K562 (cell line): Measurements from ENCODE around the gene HNRNPH1. TPM values are rescaled to one million over a fixed set of nuclear protein-coding genes. Genes with fewer than 3 reads are reported as not detected.

ENCODE experiments used
- ELK3 ChIP-seq: fragments of 450-650 bp; formaldehyde crosslinking; IDR thresholded peaks from 2 replicates; pipeline ENCODE4 v1.4.0; 2020; ENCODE audit warnings: mild to moderate bottlenecking
- HINFP ChIP-seq: fragments of 450-650 bp; conservative IDR thresholded peaks from 2 replicates; pipeline ENCODE4 v1.6.1; 2016; ENCODE audit warnings: missing genetic modification characterization, low read depth, mild to moderate bottlenecking, control low read depth, missing compliant biosample characterization
- HNRNPH1 ChIP-seq: fragments of 200-400 bp; formaldehyde crosslinking; optimal IDR thresholded peaks from 2 replicates; pipeline ENCODE3; 2017; ENCODE audit warnings: low read depth, mild to moderate bottlenecking, low read length, moderate library complexity
- KAT7 ChIP-seq: sonication (generic); formaldehyde crosslinking; IDR thresholded peaks from 2 replicates; pipeline ENCODE4 v1.8.0; 2022; ENCODE audit warnings: missing genetic modification reagents, mild to moderate bottlenecking, borderline replicate concordance
- MTF1 ChIP-seq: fragments of 250-450 bp; sonication (Bioruptor Pico); IDR thresholded peaks from 2 replicates; pipeline ENCODE4 v1.9.0; 2021; ENCODE audit warnings: moderate library complexity, mild to moderate bottlenecking, inconsistent platforms, borderline replicate concordance
- NFRKB ChIP-seq: fragments of 450-650 bp; IDR thresholded peaks from 2 replicates; pipeline ENCODE4 v1.6.1; 2016; ENCODE audit warnings: low read depth
- PBX2 ChIP-seq, 2 experiments: IDR thresholded peaks in 1 of 2; conservative IDR thresholded peaks in 1 of 2; 2 replicates each; pipeline ENCODE4 v1.6.1; 2016; ENCODE audit warnings: low read depth in 2 of 2, mild to moderate bottlenecking in 1 of 2, missing compliant biosample characterization in 1 of 2, missing genetic modification characterization in 1 of 2, moderate library complexity in 1 of 2
- PTRF ChIP-seq: fragments of 450-650 bp; IDR thresholded peaks from 2 replicates; pipeline ENCODE4 v1.6.1; 2016; ENCODE audit warnings: mild to moderate bottlenecking, missing genetic modification characterization, missing compliant biosample characterization
- RAD51 ChIP-seq: fragments of 450-650 bp; IDR thresholded peaks from 2 replicates; pipeline ENCODE4 v1.7.1; 2016; ENCODE audit warnings: low read depth, mild to moderate bottlenecking, borderline replicate concordance
- RUNX1 ChIP-seq: sonication (generic); IDR thresholded peaks from 2 replicates; pipeline ENCODE4 v1.6.1; 2016; ENCODE audit warnings: antibody characterized with exemption, low read depth
- ZNF146 ChIP-seq: IDR thresholded peaks from one replicate; pipeline ENCODE4 v1.6.1; 2018; ENCODE audit warnings: missing compliant biosample characterization; ENCODE audit not compliant: unreplicated experiment
- ZNF407 ChIP-seq: fragments of 450-650 bp; IDR thresholded peaks from 2 replicates; pipeline ENCODE4 v1.6.1; 2016; ENCODE audit warnings: low read depth
- polyA plus RNA-seq, 8 experiments: library from polyadenylated mRNA; depleted of rRNA in 4 of 8; stranded (reverse) in 5 of 8; unstranded in 3 of 8; fragments of >200 nt; fragmentation: Nextera tagmentation in 2 of 8; fragmentation: Illumina TruSeq in 1 of 8; extraction: Ambion mirVana in 2 of 8; extraction: Trizol in 1 of 8; gene quantifications; 2 replicates each; pipeline versions ENCODE4 v1.2.1 to v1.2.3, GENCODE V29; 2011 to 2014; ENCODE audit warnings: inconsistent platforms in 1 of 8, missing spikeins in 1 of 8
- total RNA-seq, 7 experiments: library from RNA; depleted of rRNA in 6 of 7; stranded (reverse); fragments of >200 nt in 6 of 7; fragmentation: Illumina TruSeq in 2 of 7; extraction: Trizol in 2 of 7; gene quantifications; 2 replicates each; pipeline versions ENCODE4 v1.2.1 to v1.2.3, GENCODE V29; 2011 to 2021; ENCODE audit warnings: low replicate concordance in 1 of 7

Gene HNRNPH1
- total and polyA plus RNA-seq, 9 of the 15 experiments (the other 6 are each of a cell fraction or from before 2014, with no cell fraction given) = 103 to 656 (median 561) TPM

GRCh38 chr5:179623003-179623905, at the start of gene HNRNPH1 (continued):
- TF ChIP-seq PBX2 (CRISPR knock-in tag; IDR thresholded peaks at IDR 0.05; ENCODE audit: low read depth) (no peak), PBX2 (tag; conservative IDR thresholded peaks at IDR 0.05; ENCODE audit: low read depth) (no peak), ZNF146 (CRISPR knock-in tag) (no peak), PTRF (no peak), ZNF407 (no peak), ELK3 (CRISPR knock-in tag) (no peak), NFRKB (peak; percentile 78), KAT7 (CRISPR knock-in tag) (peak; percentile 87; the same call in 1 of the 2 replicates), HNRNPH1 (no peak), RUNX1 (no peak), RAD51 (no peak), MTF1 (CRISPR knock-in tag) (no peak), HINFP (tag) (no peak)
